AG04450 (cell line): ENCODE results near the gene HDGFL3. TPM values are rescaled to one million over a fixed set of nuclear protein-coding genes. Genes with fewer than 3 reads are reported as not detected.

Experiments
- CTCF ChIA-PET: fragments of 300-600, 350-600 bp; formaldehyde crosslinking; extraction: SDS; loops from one replicate; lab custom pipeline; 2022; ENCODE audit warnings: antibody characterized with exemption, inconsistent platforms; lab: Charles Lee
- POLR2A ChIA-PET: fragments of 350-600 bp; formaldehyde crosslinking; extraction: SDS; loops from one replicate; lab custom pipeline; 2021; ENCODE audit warnings: antibody characterized with exemption, inconsistent platforms; lab: Yijun Ruan, JAX
- DNase-seq: peaks from one replicate; pipeline ENCODE4 v3.0.0-alpha.2; 2011; ENCODE audit warnings: low read depth, low spot score
- H3K27ac ChIP-seq: one replicate; pipeline ENCODE4 v1.5.1; 2012; ENCODE audit warnings: low read depth, low read length, control low read depth
- H3K27me3 ChIP-seq: one replicate; pipeline ENCODE4 v1.6.0; 2012; ENCODE audit warnings: low read length; ENCODE audit not compliant: control insufficient read depth, insufficient read depth
- H3K4me3 ChIP-seq: 2 replicates; pipeline ENCODE4 v1.5.1; 2011; ENCODE audit warnings: mild to moderate bottlenecking, low read depth, low read length, control low read depth
- H3K9me3 ChIP-seq: 2 replicates; pipeline ENCODE4 v1.5.1; 2012; ENCODE audit warnings: low read length; ENCODE audit not compliant: control insufficient read depth, insufficient read depth
- CTCF ChIP-seq: IDR thresholded peaks from 2 replicates; pipeline ENCODE4 v1.5.1; 2011; ENCODE audit warnings: low read depth, low read length, control low read depth, inconsistent platforms
- polyA plus RNA-seq: library from polyadenylated mRNA; depleted of rRNA; stranded (reverse); fragments of >200 nt; gene quantifications from 2 replicates; pipeline ENCODE4 v1.2.3, GENCODE V29; 2011

Gene HDGFL3
- polyA plus RNA-seq, 1 experiment, result 71.6 TPM

DNA sequence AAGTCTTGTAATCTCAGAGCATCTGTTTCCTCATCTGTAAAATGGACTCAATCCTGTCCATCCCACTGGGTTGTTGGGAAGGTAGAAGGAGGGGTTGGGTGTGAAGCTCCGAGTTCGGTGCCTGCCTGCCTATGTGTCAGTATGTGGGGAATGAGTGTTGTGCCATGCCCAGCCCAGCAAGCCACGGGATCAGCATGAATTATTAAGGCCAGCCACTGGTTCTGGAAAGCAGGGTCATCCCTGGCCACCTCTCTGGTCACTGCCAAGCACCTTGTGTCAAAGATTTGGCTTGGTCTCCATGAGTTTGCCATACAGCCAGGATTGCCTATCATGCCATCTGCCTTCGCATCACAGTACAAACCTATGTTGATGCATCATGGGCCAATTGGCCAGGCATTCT, 88.7 kb downstream of the HDGFL3 start:
- H3K27me3 ChIP-seq, result no peaks in the 10 kb centered on the region
- H3K4me3 ChIP-seq, result no peak overlapping the region
- peaks cover 2% of the 10 kb centered on the region; the same call in 1 of the 2 replicates for H3K9me3 ChIP-seq
- ChIA-PET CTCF (no interaction called here), POLR2A (no interaction called here)
- H3K27ac ChIP-seq, result no peak overlapping the region
- no peak for TF ChIP-seq CTCF
- DNase-seq, result no peak

DNA sequence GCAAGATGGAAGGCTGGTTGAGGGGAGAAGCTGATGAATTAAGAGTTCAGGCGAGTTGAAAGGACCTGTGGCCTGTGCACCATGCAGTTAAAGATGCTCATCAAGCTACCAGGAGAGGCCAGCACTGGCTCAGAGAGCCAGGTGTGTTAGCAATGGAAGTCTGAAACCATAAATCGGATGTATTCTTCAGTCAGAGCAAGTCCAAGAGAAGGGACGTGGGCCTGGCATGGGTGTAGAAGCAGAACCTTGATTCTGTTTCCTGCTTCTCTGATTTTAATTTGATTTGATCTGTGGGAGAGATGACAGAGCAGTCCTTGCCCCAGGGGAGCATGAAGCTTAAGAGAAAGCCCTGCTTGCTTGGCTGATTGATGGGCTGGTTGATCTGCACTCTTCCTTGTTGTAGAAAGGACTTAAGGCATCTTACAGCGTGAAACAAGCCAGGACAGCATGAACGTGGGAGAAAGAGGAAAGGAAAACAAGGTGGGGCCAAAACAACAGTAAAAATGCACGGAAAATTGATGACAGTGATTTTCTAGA, 89.3 kb downstream of the HDGFL3 start:
- Histone ChIP-seq H3K27me3 (no peaks in the 10 kb centered on the region), H3K9me3 (peaks cover 2% of the 10 kb centered on the region; the same call in 1 of the 2 replicates), H3K27ac (no peak overlapping the region), H3K4me3 (no peak overlapping the region)
- TF ChIP-seq CTCF, result no peak
- DNase-seq, result no peak
- ChIA-PET CTCF (no interaction called here), POLR2A (no interaction called here)

GRCh38 chr15:83115831-83116565, 91.6 kb downstream of the HDGFL3 start:
- Histone ChIP-seq H3K27me3 (no peaks in the 10 kb centered on the region), H3K9me3 (peaks cover 2% of the 10 kb centered on the region; the same call in 1 of the 2 replicates), H3K4me3 (no peak overlapping the region), H3K27ac (no peak overlapping the region)
- ChIA-PET CTCF (interaction anchor here (1.1 to 2.2 kb wide), 2 partner anchors 76 to 105 kb away, joined by 3 to 7 read pairs; partner anchors contain the start of gene C15orf40), POLR2A (no interaction called here)
- no peak for TF ChIP-seq CTCF
- DNase-seq, result no peak

- TF ChIP-seq CTCF, result no peak
- no peaks in the 10 kb centered on the region for H3K27me3 ChIP-seq
- ChIA-PET CTCF (interaction anchor here (2.2 kb wide), 1 partner anchor 105 kb away, joined by 7 read pairs; the partner anchor contains the start of gene C15orf40), POLR2A (no interaction called here)
- H3K4me3 ChIP-seq, result no peak overlapping the region
- no peak for DNase-seq
- H3K27ac ChIP-seq, result no peak overlapping the region
- peaks cover 2% of the 10 kb centered on the region; the same call in 1 of the 2 replicates for H3K9me3 ChIP-seq
Observed at GRCh38 chr15:83115410-83115809, 92.2 kb downstream of the HDGFL3 start.

DNA sequence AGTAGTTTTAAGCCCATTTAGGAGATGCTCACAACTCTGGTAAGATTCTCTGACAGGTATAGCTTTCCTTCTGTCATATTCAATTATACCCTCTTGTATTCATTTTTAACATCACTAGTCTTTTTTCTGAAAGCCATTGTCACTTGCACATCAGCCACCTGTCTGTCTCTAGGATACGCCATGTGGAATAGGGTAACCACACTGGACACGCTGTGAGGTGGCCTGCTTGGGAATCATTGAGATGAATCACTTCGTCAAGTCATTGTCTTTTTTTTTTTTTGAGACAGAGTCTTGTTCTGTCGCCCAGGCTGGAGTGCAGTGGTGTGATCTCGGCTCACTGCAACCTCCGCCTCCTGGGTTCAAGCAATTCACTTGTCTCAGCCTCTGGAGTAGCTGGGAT, 92.8 kb downstream of the HDGFL3 start:
- H3K9me3 ChIP-seq, result peaks cover 2% of the 10 kb centered on the region; the same call in 1 of the 2 replicates
- H3K4me3 ChIP-seq, result no peak overlapping the region
- DNase-seq, result no peak
- no peak for TF ChIP-seq CTCF
- no peak overlapping the region for H3K27ac ChIP-seq
- CTCF ChIA-PET, result interaction anchor here (2.2 kb wide), 1 partner anchor 104 kb away, joined by 7 read pairs; the partner anchor contains the start of gene C15orf40
- no peaks in the 10 kb centered on the region for H3K27me3 ChIP-seq
- POLR2A ChIA-PET, result no interaction called here
